ENCODE measurements around the gene VIPAS39. TPM values are rescaled to one million over a fixed set of nuclear protein-coding genes. Genes with fewer than 3 reads are reported as not detected.

VIPAS39 gene
- 17.9 TPM for total RNA-seq

DNA sequence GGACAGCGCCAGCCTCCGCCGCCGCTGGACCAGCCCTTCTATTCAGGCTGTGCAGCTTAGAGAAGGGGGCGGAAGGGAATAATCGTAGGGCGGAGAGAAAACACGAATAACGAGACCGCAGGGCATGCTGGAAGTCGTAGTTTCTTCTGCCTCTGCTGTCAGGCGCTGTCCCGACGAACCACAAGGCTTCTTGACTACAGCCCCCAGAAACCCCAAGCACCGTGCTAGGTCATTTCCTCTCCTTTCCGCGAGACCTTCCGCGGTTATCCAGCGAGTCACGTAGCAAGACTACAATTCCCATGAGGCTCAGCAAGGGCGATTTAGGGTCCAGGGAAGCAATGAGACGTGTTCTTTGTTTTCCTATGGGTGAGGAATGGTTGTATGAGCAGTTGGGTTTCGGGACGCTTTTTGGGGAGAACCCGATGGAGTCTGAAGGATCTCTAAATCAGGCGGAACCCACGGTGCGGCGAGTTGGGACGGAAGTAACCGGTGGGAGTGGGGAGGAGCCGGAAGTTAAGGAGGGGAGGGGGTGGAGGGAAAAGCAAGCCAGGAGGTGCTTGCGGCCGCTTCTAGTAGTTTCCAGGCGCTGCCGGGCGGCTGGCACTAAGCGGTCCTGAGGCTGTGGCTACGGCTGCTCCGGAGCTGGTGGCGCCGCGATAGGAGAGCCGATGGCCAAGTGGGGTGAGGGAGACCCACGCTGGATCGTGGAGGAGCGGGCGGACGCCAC, at the start of gene VIPAS39, which contains the start of gene AHSA1:
Gene VIPAS39, minus strand, starts transcription at position 80 of the 727 bp plus-strand sequence. CDS start 3,499 bp downstream, outside the sequence.
Gene AHSA1, plus strand, starts transcription at position 572 of the 727 bp plus-strand sequence. Its CDS starts 97 bp downstream, at position 669.
- intact Hi-C loops (cut with DNase I): no loop called here
- DNase-seq (ENCODE audit: low spot score) (peak; percentile 94), ATAC-seq (peak; percentile 99)

DNA sequence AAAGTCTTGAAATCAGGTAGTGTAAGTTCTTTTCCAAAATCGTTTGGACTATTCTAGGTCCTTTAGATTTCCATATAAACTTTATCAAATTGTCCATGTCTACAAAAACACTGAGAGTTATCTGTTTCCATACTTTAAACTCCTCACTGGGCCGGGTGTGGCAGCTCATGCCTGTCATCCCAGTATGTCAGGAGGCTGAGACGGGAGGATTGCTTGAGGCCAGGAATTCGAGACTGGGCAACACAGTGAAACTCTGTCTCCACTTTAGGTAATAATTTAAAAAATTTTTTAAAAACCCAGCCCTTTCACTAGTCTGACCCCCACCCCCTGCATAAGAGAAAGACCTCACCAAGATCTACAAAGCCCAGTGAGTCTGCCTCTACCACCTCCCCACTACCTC, 47.6 kb upstream of the VIPAS39 start:
- DNase-seq (ENCODE audit: low spot score) (no peak), ATAC-seq (no peak)
- intact Hi-C loops (cut with DNase I): no loop called here

DNA sequence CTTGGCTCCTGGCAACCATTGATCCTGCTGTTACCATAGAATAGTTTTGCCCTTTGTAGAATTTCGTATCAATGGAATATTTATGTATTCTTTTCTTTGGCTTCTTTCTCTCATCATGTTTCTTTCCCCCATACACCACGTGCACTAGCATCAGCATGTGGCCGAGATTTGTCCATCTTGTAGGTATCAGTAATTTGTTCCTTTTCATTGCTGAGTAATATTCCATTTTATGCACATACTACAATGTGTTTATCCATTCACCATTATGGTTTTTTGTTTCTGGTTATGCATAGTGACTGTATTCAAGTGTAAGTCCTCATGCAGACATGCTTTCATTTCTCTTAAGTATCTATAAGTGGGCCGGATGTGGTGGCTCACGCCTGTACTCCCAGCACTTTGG, 45.7 kb upstream of the VIPAS39 start:
- ATAC-seq: no peak
- intact Hi-C loops (cut with DNase I): no loop called here
- no peak for DNase-seq (ENCODE audit: low spot score)

DNA sequence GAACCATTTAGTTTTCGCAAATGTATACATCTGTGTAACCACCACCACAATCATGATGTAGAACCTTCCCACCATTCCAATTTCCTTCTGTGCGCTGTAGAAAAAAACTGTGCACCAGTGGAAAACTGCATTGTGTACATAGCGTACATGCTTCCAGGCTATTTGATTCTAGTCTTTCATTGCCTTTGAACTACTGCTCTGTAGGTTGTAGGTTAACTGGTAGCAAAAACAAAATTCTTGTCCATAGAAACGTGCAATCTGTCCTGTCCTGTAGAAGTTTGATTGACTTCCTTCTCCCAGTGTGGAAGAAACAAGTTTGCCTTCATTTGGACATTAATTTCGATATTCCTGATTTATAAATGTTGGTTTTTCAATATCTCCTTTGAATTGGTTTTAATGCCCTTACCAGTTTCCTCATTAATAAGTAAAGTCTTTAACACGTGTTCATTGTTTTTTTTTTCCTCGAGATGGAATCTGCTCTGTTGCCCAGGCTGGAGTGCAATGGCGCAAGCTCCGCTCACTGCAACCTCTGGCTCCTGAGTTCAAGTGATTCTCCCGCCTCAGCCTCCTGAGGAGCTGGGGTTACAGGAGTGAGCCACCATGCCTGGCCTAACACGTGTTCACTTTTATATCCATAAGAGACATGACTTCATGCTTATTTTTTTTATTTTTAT, 44.8 kb upstream of the VIPAS39 start:
- DNase-seq (ENCODE audit: low spot score) (no peak), ATAC-seq (no peak)
- intact Hi-C loops (cut with DNase I): no loop called here

DNA sequence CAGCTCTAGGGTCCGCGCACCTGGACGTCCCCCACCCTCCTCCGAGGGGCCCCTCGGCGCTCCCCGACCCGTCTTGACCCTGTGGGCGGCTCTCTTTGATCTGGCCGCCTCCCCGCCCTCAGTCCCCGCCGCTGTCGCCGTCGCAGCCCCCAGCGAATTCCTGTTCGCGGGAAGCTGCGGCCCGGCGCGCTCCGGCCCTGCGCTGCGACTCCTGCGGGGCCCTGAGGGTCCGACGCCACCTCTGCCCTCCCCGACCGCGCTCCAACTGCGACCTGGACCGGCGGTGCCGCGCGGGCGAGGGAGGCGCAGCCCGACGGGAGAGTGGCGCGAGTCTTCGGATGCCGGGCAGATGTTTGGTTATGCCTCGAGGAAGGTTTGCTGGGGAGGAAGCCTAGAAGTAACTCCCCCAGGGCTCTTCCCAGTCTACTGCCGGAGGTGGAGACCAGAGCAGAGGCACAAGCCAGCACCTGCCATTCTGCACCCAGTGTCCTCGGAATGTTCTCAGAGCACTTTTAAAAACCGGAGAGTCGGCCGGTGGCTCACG, 41.7 kb upstream of the VIPAS39 start:
- DNase-seq (ENCODE audit: low spot score): no peak

DNA sequence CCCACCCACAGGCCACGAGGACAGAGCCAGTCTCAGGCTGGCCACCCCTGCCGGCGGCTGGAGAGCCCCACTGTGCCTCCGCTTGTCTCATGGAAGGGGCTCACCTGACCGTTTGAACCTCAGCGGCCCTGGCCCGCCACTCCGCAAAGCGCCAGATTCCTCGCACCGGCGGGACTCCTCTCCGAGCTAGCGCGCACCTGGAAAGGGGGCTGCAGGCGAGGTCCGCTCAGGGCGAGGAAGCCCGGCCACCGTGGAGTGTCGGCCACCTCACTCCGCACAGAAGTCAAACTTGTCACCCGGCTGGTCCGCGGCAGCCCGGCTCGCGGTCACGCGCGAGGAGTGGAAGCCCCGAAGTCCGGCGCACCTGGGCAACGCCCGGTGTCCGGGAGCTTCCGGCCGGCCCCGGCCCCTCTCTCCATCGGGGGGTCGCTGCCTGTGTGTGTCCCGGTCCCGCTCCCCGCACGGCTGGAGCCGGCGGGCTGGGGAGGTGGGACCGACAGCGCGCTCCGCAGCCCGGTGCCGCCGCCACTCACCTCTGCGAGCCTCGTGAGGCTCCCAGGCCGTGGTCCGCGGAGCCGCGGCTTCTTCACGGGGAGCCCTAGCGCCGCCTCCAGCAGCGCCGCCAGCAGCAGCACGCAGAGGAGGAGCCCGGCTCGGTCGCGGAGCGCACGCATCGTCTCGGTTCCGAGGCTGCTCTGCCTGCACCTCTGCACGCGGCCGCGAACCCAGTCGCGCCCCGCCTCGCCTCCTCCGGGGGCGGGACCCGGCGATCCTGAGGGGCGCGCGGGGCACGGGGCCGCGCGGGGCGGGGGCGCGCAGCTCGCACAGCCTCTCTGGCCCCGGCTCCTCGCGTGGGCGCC, 40.9 kb upstream of the VIPAS39 start, which contains the start of gene ISM2:
Gene ISM2, minus strand, starts transcription at position 697 of the 860 bp plus-strand sequence. Its CDS starts 23 bp downstream, at position 674.
- intact Hi-C loops (cut with DNase I): no loop called here
- ATAC-seq (no peak), DNase-seq (ENCODE audit: low spot score) (peak; percentile 51)

More for the DNA sequence above, 41.7 kb upstream of the VIPAS39 start:
- intact Hi-C loops (cut with DNase I): no loop called here
- no peak for ATAC-seq

DNA sequence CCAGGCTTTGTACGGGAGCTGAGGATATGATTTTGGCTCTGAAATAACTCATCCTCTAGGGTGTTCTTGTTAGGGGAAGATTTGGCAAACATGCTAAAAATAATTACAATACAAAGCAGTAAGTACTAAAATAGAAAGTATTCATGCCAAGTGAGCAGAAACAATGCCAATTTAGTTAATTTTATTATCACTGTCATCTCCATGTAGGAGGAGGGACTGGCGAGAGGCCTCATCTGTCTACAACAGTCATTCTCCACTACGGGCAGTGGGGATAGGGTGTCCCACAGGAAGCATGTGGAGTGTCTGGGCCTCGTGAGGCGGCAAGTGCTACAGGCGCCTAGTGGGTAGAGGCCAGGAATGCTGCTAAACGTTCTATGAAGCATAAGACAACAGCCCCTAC, 37.9 kb upstream of the VIPAS39 start:
- intact Hi-C loops (cut with DNase I): no loop called here
- DNase-seq (ENCODE audit: low spot score) (peak; percentile 14), ATAC-seq (no peak)

DNA sequence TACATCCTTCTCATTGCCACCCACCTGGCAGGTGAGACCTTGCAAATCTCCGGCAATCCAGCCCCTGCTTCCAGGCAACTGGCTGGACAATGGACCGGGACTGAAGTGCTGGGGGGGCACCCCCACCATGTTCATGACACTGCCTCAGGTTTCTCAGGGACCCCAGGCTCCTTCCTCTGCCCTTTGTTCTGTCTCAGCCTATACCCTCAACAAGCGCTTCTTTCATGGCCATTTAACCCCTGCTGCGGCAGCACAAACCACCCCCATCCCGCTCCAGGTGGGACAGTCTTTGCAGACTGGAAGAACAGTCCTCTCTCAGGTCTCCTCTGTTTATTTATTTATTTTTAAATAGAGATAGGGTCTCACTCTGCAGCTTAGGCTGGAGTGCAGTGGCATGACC, 33.7 kb upstream of the VIPAS39 start:
- intact Hi-C loops (cut with DNase I): no loop called here
- peak; percentile 9 for DNase-seq (ENCODE audit: low spot score)

DNA sequence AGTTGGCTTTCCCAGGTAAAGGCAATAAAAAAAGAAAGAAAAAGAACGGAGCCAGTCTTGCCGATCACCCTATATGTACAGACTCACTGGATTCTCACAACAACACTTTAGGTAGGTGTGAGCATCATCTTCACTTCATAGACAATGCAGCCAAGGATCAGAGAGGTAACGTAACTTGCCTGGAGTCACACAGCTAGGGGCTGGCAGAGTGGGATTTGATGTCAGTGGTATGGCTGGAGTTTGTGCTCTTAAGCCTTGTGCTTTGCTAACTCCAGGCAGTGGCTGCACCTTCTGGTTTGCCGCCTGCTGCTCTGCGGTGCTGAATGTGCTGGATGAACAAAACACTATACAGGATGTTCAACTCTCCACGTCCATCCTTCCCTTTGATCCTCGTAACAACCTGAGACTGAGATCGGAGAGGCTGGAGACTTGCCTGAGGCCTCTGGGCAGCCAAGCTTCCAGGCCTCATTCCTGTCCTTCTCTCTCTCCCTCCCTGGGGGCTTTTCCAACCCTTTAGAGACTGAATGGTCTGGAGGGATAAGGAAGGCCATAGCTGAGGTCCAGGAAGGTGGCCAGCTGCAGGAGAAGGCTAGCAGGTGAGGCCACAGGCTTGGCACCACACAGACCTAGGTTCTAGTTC, 33.1 kb upstream of the VIPAS39 start:
- DNase-seq (ENCODE audit: low spot score): no peak
- ATAC-seq: no peak
- intact Hi-C loops (cut with DNase I): no loop called here

More for the DNA sequence above, 33.7 kb upstream of the VIPAS39 start:
- ATAC-seq: no peak

DNA sequence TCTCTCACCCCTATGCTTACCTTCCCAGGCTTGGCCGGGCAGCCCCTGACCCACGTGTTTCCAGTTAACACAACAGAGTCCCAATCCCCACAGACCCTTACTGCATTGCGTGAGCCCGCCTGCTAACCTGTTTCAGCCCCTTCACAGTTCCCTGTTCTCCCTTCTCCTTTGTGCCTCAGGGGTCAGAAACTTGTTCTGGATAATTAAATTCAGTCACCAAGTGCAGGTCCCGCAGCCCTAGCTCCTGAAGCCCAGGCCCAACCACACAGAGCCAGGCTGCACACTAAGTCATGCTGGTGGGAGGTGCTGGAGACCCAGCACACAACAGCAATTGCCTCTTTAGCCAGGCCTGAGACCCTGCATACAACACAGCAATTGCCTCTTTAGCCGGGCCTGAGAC, 31.6 kb upstream of the VIPAS39 start:
- DNase-seq (ENCODE audit: low spot score) (no peak), ATAC-seq (no peak)
- intact Hi-C loops (cut with DNase I): no loop called here

DNA sequence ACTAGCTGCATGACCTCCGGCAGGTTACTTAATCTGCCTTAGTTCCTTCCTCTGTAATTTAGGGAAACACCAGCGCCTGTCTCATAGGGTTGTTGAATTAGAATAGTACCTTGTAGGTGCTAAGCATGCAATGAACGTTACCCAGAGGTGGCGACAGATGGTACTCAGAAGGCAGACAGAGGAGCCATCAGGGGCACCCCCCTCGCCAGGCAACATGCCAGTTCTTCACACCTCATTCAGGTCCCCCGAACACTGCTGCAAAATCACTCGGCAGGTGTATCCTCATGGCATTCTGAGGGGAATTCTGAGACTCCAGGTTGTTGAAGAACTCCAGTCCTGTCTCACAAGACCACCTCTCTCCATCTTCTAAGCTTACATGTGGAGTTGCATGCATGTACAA, 31.2 kb upstream of the VIPAS39 start:
- DNase-seq (ENCODE audit: low spot score): no peak
- intact Hi-C loops (cut with DNase I): no loop called here

DNA sequence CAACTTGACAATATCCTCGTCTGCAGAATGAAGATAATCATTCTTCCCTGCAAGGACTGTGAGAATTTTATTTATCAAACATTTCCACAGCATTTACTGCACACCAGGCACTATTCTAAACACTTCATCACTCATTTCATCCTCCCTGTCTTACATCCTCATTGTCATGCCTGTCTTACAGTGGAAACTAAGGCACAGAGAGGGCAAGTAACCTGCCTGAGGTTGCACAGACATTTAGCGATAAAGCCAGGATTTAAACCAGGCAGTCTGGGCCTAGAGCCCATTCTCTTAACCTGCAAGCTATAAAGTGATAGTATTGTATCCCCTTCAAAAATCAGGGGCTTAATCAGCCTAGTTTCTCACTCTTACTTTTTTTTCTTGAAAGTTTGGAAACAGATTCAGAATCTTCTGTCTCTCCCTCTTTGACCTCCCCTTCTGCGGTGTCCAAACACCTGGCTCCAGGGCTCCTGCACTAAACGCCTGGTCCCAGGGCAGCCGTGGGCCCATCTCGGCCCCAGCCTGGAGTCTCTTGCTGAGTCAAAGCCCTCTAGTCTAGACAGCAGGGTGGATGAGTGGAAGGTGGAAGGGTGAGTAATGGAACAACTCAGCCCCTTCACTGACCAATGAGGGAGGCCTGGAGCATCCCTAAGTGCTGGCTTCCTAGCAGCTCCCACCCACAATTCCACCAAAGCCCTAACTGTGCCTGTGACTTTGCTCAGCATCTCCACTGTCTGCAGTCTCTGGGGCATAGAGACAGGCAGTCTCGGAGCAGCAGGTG, 28.7 kb upstream of the VIPAS39 start:
- ATAC-seq (no peak), DNase-seq (ENCODE audit: low spot score) (no peak)
- intact Hi-C loops (cut with DNase I): no loop called here

More for the DNA sequence above, 31.2 kb upstream of the VIPAS39 start:
- ATAC-seq: no peak

DNA sequence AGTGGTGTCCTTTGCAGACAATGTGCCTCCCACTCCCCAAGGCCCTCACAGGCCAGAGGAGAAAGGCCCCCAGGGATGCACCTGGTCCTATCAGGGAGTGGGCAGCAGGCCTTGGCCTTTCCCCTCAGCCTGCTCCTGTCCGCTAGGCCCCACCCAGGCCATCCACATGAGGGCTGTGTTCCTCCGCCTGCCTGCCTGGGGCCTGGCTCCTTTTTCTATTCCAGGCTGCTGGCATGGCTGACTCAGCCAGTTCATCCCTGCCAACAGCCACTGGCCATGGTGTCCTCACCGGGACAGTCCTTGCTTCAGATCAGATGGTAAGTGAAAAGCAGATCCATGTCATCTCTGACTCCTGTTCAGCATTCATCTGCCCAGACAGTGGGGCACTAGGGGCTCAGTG, 27.9 kb upstream of the VIPAS39 start:
- intact Hi-C loops (cut with DNase I): no loop called here
- DNase-seq (ENCODE audit: low spot score): no peak
- ATAC-seq: no peak

DNA sequence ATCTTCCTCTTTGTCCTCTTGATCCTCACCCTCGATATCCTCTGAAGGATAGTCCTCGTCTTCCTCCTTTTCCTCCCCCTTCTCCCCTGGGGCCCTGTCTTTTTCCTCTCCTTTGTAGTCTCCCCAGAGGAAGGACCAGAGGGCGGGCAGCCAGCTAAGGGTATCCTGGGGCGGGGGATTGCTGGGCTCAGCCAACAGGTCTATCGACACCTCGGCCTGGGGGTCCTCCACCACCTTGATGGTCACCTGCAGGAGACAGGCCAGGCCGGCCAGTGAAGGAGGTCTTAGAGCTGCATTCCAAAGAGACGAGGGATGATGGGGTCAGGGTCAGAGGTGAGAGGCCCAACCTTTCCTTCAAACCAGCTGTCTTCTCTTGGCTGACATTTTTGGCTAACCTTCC, 25.0 kb upstream of the VIPAS39 start:
- ATAC-seq (no peak), DNase-seq (ENCODE audit: low spot score) (no peak)
- intact Hi-C loops (cut with DNase I): no loop called here

DNA sequence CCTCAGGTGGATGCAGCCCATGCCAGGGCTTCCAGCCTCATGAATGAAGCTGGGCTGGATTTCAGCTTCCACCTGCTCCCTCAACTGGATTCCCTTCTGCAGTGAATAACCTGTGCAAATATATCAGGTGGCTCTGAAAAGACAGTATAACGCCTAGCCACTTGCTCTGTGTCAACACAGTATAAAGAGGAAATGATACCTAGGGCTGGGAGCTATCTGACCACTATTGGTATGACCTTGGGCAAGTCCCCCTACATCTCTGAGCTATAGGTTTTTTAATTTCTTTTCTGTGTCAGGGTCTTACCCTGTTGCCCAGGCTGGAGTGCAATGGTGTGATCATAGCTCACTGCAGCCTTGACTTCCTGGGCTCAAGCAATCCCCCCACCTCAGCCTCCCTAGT, 21.4 kb upstream of the VIPAS39 start:
- DNase-seq (ENCODE audit: low spot score): no peak
- intact Hi-C loops (cut with DNase I): no loop called here
- ATAC-seq: no peak

DNA sequence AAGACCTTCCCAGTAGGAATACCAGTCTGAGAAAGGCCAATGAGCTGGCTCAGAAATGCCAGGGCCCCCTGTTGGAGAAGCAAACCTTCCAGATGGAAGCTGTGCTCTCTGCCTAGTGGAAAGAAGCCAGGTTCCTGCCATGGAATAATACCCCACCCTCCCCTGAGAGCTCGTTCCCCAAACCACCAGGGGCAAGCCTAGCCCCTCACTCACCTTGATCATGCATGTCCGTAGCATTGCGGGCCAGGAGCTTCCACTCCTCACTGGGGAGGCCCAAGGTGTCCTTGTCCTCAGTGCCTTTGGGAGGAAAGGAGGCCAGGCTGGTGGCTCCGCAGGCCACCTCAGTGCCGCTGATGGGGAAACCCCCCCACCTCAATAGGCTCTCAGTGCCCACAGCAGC, 20.6 kb upstream of the VIPAS39 start:
- intact Hi-C loops (cut with DNase I): no loop called here
- ATAC-seq: no peak
- DNase-seq (ENCODE audit: low spot score): no peak

DNA sequence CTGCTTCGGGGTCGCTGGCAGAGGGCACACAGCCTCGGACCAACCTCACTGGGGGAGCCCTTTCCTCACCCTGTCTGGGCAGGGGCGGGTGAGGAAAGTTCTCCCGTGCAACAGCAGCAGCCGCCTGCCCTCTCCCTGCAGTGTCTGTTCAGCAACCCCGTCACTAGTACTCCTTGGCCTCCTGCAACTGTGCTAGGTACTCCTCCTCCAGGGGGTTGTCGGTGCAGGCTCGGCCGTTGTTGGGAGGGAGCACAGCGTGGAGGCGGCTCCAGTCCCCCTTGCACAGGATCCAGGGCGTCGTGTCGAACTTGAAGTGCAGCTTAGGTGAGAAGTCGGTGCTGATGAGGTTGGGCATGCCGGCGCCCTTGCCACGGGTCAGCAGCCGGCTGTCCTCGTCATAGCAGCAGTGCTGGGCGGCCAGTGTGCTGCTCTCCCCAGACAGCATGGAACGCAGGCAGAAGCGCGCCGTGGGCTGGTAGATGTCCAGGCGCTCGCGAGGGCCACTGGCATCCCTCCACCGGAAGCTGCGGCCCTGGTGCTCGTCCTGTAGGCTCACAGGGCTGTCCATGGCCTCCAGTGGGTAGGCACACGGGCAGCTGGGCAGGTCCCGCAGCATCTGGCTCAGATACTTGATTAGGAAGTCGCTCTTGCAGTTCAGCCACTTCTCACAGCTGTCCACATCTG, 18.2 kb upstream of the VIPAS39 start:
- ATAC-seq: no peak

More for the DNA sequence above, 18.2 kb upstream of the VIPAS39 start:
- intact Hi-C loops (cut with DNase I): no loop called here
- DNase-seq (ENCODE audit: low spot score): no peak

Measured in sciatic nerve (tissue), 2 donors.